Fibroblast of lung (primary cell): ENCODE measurements around the gene SERPINB1. TPM values are rescaled to one million over a fixed set of nuclear protein-coding genes. Genes with fewer than 3 reads are reported as not detected.
A peak's percentile ranks its signal among the peaks of the same experiment; 100 is the strongest.

Source experiments
- DNase-seq, 2 donors: peaks; one replicate each; pipeline versions ENCODE4 v3.0.0 to v3.0.0-alpha.2; 2010; ENCODE audit warnings: low read depth in 2 of 2
- H2AFZ ChIP-seq: 2 replicates; pipeline ENCODE4 v1.5.1; 2012; ENCODE audit warnings: low read length, control low read depth, inconsistent platforms
- H3K27ac ChIP-seq: 2 replicates; pipeline ENCODE4 v1.5.1; 2011; ENCODE audit warnings: low read length, control low read depth; ENCODE audit not compliant: insufficient read depth
- H3K27me3 ChIP-seq: 2 replicates; pipeline ENCODE4 v1.5.1; 2011; ENCODE audit warnings: mild to moderate bottlenecking, low read length; ENCODE audit not compliant: control insufficient read depth, insufficient read depth
- H3K36me3 ChIP-seq: 2 replicates; pipeline ENCODE4 v1.5.1; 2011; ENCODE audit warnings: low read length; ENCODE audit not compliant: control insufficient read depth, insufficient read depth
- H3K4me1 ChIP-seq: 2 replicates; pipeline ENCODE4 v1.5.1; 2011; ENCODE audit warnings: low read length; ENCODE audit not compliant: control insufficient read depth, insufficient read depth; ENCODE audit errors: extremely low read depth
- H3K4me2 ChIP-seq: 2 replicates; pipeline ENCODE4 v1.5.1; 2011; ENCODE audit warnings: low read length, control low read depth; ENCODE audit not compliant: insufficient read depth; ENCODE audit errors: extremely low read depth
- H3K4me3 ChIP-seq, 4 experiments: fragments of 200-600 bp in 1 of 4; sonication (generic) in 1 of 4; replicated peaks in 1 of 4; 2 replicates each; pipeline ENCODE4 v1.5.1; 2011 to 2016; ENCODE audit warnings: low read length in 4 of 4, low read depth in 3 of 4, mild to moderate bottlenecking in 3 of 4, control low read depth in 2 of 4, inconsistent platforms in 1 of 4, mixed read lengths in 1 of 4; ENCODE audit not compliant: insufficient read depth in 1 of 4; ENCODE audit errors: control extremely low read depth in 1 of 4
- H3K79me2 ChIP-seq: 2 replicates; pipeline ENCODE4 v1.5.1; 2012; ENCODE audit warnings: mild to moderate bottlenecking, low read length, inconsistent platforms; ENCODE audit not compliant: control insufficient read depth, insufficient read depth
- H3K9ac ChIP-seq: 2 replicates; pipeline ENCODE4 v1.5.1; 2011; ENCODE audit warnings: mild to moderate bottlenecking, low read length, control low read depth; ENCODE audit not compliant: insufficient read depth
- H3K9me3 ChIP-seq: 2 replicates; pipeline ENCODE4 v1.5.1; 2012; ENCODE audit warnings: low read depth, low read length; ENCODE audit not compliant: control insufficient read depth, insufficient read depth
- H4K20me1 ChIP-seq: 2 replicates; pipeline ENCODE4 v1.5.1; 2011; ENCODE audit warnings: low read length; ENCODE audit not compliant: control insufficient read depth, insufficient read depth; ENCODE audit errors: extremely low read depth
- EZH2 ChIP-seq: IDR thresholded peaks from 2 replicates; pipeline ENCODE4 v1.5.1; 2012; ENCODE audit warnings: low read length, control low read depth, mild to moderate bottlenecking; ENCODE audit errors: missing control alignments
- polyA plus RNA-seq, 2 donors: library from polyadenylated mRNA; depleted of rRNA in 1 of 2; stranded (reverse) in 1 of 2; unstranded in 1 of 2; fragments of >200 nt; gene quantifications; 2 replicates each; pipeline ENCODE4 v1.2.1, GENCODE V29; 2011 to 2012; ENCODE audit warnings: missing spikeins in 1 of 2
- total RNA-seq: library from RNA; depleted of rRNA; stranded (reverse); fragments of >200 nt; gene quantifications from 2 replicates; pipeline ENCODE4 v1.2.1, GENCODE V29; 2014
- TF ChIP-seq, protein P1 (sequence below), 2 donors: IDR thresholded peaks in 1 of 2; conservative IDR thresholded peaks in 1 of 2; 1 replicate in 1 of 2; 2 replicates in 1 of 2; pipeline ENCODE4 v1.5.1; 2011 to 2012; ENCODE audit warnings: low read length in 2 of 2, control low read depth in 1 of 2, inconsistent platforms in 1 of 2, low read depth in 1 of 2, mild to moderate bottlenecking in 1 of 2

The SERPINB1 gene
- total and polyA plus RNA-seq, 2 donors (not counting 1 experiment from before 2014, with no cell fraction given), result 19.3 to 39.5 TPM

DNA sequence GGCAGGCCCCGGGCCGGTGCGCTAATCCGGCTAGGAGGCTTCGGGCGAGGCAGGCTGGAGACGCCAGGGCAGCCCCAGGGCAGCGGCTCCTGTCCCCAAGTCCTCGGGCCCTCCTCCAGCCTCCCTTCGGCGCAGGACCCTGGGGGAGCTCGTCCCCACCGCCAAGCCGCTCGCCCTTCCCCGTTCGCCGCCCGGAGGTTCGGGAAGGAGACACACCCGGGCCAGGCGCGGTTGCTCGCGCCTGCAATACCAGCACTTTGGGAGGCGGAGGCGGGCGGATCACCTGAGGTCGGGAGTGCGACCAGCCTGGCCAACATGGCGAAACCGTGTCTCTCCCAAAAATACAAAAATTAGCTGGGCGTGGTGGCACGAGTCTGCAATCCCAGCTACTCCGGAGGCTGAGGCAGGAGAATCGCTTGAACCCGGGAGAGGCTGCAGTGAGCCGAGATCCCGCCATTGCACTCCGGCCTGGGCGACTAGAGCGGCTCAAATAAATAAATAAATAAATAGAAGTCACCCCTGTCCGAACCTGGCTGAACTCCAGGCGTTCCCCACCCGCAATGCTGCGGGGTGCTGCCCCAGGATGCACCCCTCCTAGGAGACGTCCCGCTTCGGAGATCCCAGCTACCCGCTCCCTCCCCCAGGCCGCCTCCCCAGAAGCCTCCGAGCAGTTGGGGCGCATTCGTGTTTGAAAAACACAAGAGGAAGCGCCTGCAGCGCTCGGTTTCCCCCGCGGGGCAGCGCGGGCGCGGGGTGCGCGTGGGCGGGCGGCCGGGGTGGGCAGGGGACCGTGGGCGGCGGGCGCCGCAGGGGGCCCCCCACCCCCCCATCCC lies 33.9 kb upstream of the SERPINB1 start:
- H3K4me3 ChIP-seq, result peak overlapping the region; percentile 36 to 59 (median 38)
- H3K4me1 ChIP-seq, result peaks cover 11% of the 10 kb centered on the region
- H3K79me2 ChIP-seq, result no peaks in the 10 kb centered on the region
- H3K27ac ChIP-seq, result no peak overlapping the region
- no peaks in the 10 kb centered on the region for H3K36me3 ChIP-seq
- H4K20me1 ChIP-seq, result no peaks in the 10 kb centered on the region
- peak overlapping the region; percentile 57 for H2AFZ ChIP-seq
- H3K4me2 ChIP-seq, result peak overlapping the region; percentile 72
- H3K9ac ChIP-seq, result peak overlapping the region; percentile 26
- H3K9me3 ChIP-seq, result no peaks in the 10 kb centered on the region
- TF ChIP-seq, protein P1, sequence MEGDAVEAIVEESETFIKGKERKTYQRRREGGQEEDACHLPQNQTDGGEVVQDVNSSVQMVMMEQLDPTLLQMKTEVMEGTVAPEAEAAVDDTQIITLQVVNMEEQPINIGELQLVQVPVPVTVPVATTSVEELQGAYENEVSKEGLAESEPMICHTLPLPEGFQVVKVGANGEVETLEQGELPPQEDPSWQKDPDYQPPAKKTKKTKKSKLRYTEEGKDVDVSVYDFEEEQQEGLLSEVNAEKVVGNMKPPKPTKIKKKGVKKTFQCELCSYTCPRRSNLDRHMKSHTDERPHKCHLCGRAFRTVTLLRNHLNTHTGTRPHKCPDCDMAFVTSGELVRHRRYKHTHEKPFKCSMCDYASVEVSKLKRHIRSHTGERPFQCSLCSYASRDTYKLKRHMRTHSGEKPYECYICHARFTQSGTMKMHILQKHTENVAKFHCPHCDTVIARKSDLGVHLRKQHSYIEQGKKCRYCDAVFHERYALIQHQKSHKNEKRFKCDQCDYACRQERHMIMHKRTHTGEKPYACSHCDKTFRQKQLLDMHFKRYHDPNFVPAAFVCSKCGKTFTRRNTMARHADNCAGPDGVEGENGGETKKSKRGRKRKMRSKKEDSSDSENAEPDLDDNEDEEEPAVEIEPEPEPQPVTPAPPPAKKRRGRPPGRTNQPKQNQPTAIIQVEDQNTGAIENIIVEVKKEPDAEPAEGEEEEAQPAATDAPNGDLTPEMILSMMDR (conservative IDR thresholded peaks at IDR 0.05 in 1 of 2, IDR thresholded peaks at IDR 0.05 in 1 of 2; ENCODE audit: low read depth in 1 of 2, low read length in 2 of 2), result no peak
- no peak for TF ChIP-seq EZH2
- DNase-seq, result peak in 1 of 2 donors; percentile 27
- peaks cover 2% of the 10 kb centered on the region for H3K27me3 ChIP-seq

- TF ChIP-seq, protein P1 (conservative IDR thresholded peaks at IDR 0.05 in 1 of 2, IDR thresholded peaks at IDR 0.05 in 1 of 2; ENCODE audit: low read depth in 1 of 2, low read length in 2 of 2), result no peak
- no peak for TF ChIP-seq EZH2
- H3K36me3 ChIP-seq, result no peaks in the 10 kb centered on the region
- H3K4me2 ChIP-seq, result no peak overlapping the region
- no peak overlapping the region for H3K27ac ChIP-seq
- H3K4me1 ChIP-seq, result peaks cover 11% of the 10 kb centered on the region
- no peaks in the 10 kb centered on the region for H3K79me2 ChIP-seq
- no peak overlapping the region for H3K4me3 ChIP-seq
- H4K20me1 ChIP-seq, result no peaks in the 10 kb centered on the region
- DNase-seq, result no peak
- no peaks in the 10 kb centered on the region for H3K9me3 ChIP-seq
- H3K9ac ChIP-seq, result no peak overlapping the region
- no peak overlapping the region for H2AFZ ChIP-seq
- no peaks in the 10 kb centered on the region for H3K27me3 ChIP-seq
Observed at GRCh38 chr6:2873643-2874042, 32.0 kb upstream of the SERPINB1 start.

GRCh38 chr6:2872423-2873358 lies 31.0 kb upstream of the SERPINB1 start:
- Histone ChIP-seq H3K4me3 (no peak overlapping the region), H2AFZ (no peak overlapping the region), H3K4me1 (peaks cover 11% of the 10 kb centered on the region), H3K36me3 (no peaks in the 10 kb centered on the region), H3K27me3 (no peaks in the 10 kb centered on the region), H3K79me2 (no peaks in the 10 kb centered on the region), H3K9ac (no peak overlapping the region), H3K4me2 (no peak overlapping the region), H3K27ac (no peak overlapping the region), H4K20me1 (no peaks in the 10 kb centered on the region), H3K9me3 (no peaks in the 10 kb centered on the region)
- DNase-seq, result no peak
- TF ChIP-seq, protein P1 (conservative IDR thresholded peaks at IDR 0.05 in 1 of 2, IDR thresholded peaks at IDR 0.05 in 1 of 2; ENCODE audit: low read depth in 1 of 2, low read length in 2 of 2), result no peak
- TF ChIP-seq EZH2, result no peak
